ENCODE measurements around the gene VDR.

The VDR gene

GRCh38 chr12:47797441-47797840 is 107.4 kb downstream of the VDR start:
- Histone ChIP-seq H3K9me2 (replicated peaks; ENCODE audit: low read depth, low read length) (no peaks in the 10 kb centered on the region), H3F3A (ENCODE audit: low read depth) (no peaks in the 10 kb centered on the region), H3K27me3 (ENCODE audit: insufficient read depth, low read length, poor library complexity, severe bottlenecking) (no peaks in the 10 kb centered on the region), H3K9ac (ENCODE audit: low read depth, low read length, poor library complexity, severe bottlenecking) (no peak overlapping the region), H3K4me1 (ENCODE audit: insufficient read depth, low read length, poor library complexity, severe bottlenecking) (peaks cover 6% of the 10 kb centered on the region), H3K4me3 (ENCODE audit: low read length, poor library complexity, severe bottlenecking) (no peak overlapping the region), H3K9me3 (ENCODE audit: insufficient read depth, low read depth, low read length) (no peaks in the 10 kb centered on the region), H4K20me1 (ENCODE audit: insufficient read depth, low read length, poor library complexity, severe bottlenecking) (peaks cover 25% of the 10 kb centered on the region), H3K79me2 (ENCODE audit: insufficient read depth, low read length) (peaks cover 36% of the 10 kb centered on the region), H3K36me3 (ENCODE audit: insufficient read depth, low read length) (peaks cover 72% of the 10 kb centered on the region; the same call in 1 of the 2 replicates), H3K4me2 (ENCODE audit: low read depth, low read length, poor library complexity, severe bottlenecking) (no peak overlapping the region), H2AFZ (ENCODE audit: low read length) (no peak overlapping the region)
- TF ChIP-seq CTCF (conservative IDR thresholded peaks at IDR 0.05; ENCODE audit: low read length) (peak; percentile 66), EZH2phosphoT487 (IDR thresholded peaks at IDR 0.05; ENCODE audit: borderline replicate concordance) (no peak)

GRCh38 chr12:47795814-47796411 is 108.9 kb downstream of the VDR start:
- Histone ChIP-seq H3K9me3 (ENCODE audit: insufficient read depth, low read depth, low read length) (no peaks in the 10 kb centered on the region), H4K20me1 (ENCODE audit: insufficient read depth, low read length, poor library complexity, severe bottlenecking) (peaks cover 11% of the 10 kb centered on the region), H3K27me3 (ENCODE audit: insufficient read depth, low read length, poor library complexity, severe bottlenecking) (no peaks in the 10 kb centered on the region)

GRCh38 chr12:47795121-47795813 is 109.5 kb downstream of the VDR start:
- TF ChIP-seq CTCF (conservative IDR thresholded peaks at IDR 0.05; ENCODE audit: low read length) (no peak), EZH2phosphoT487 (IDR thresholded peaks at IDR 0.05; ENCODE audit: borderline replicate concordance) (no peak)
- Histone ChIP-seq H3K27me3 (ENCODE audit: insufficient read depth, low read length, poor library complexity, severe bottlenecking) (no peaks in the 10 kb centered on the region), H3K9me3 (ENCODE audit: insufficient read depth, low read depth, low read length) (no peaks in the 10 kb centered on the region), H3K79me2 (ENCODE audit: insufficient read depth, low read length) (peaks cover 15% of the 10 kb centered on the region; the same call in 1 of the 2 replicates), H3F3A (ENCODE audit: low read depth) (no peaks in the 10 kb centered on the region), H3K9me2 (replicated peaks; ENCODE audit: low read depth, low read length) (no peaks in the 10 kb centered on the region), H2AFZ (ENCODE audit: low read length) (no peak overlapping the region), H3K9ac (ENCODE audit: low read depth, low read length, poor library complexity, severe bottlenecking) (no peak overlapping the region), H4K20me1 (ENCODE audit: insufficient read depth, low read length, poor library complexity, severe bottlenecking) (peaks cover 10% of the 10 kb centered on the region), H3K4me3 (ENCODE audit: low read length, poor library complexity, severe bottlenecking) (no peak overlapping the region), H3K36me3 (ENCODE audit: insufficient read depth, low read length) (peaks cover 79% of the 10 kb centered on the region; the same call in 1 of the 2 replicates), H3K4me2 (ENCODE audit: low read depth, low read length, poor library complexity, severe bottlenecking) (no peak overlapping the region), H3K4me1 (ENCODE audit: insufficient read depth, low read length, poor library complexity, severe bottlenecking) (no peaks in the 10 kb centered on the region)

More at GRCh38 chr12:47795814-47796411, 108.9 kb downstream of the VDR start:
- Histone ChIP-seq H3K9ac (ENCODE audit: low read depth, low read length, poor library complexity, severe bottlenecking) (no peak overlapping the region), H2AFZ (ENCODE audit: low read length) (no peak overlapping the region), H3K9me2 (replicated peaks; ENCODE audit: low read depth, low read length) (no peaks in the 10 kb centered on the region), H3K79me2 (ENCODE audit: insufficient read depth, low read length) (peaks cover 21% of the 10 kb centered on the region; the same call in 1 of the 2 replicates), H3K4me2 (ENCODE audit: low read depth, low read length, poor library complexity, severe bottlenecking) (no peak overlapping the region), H3F3A (ENCODE audit: low read depth) (no peaks in the 10 kb centered on the region), H3K4me1 (ENCODE audit: insufficient read depth, low read length, poor library complexity, severe bottlenecking) (no peaks in the 10 kb centered on the region), H3K4me3 (ENCODE audit: low read length, poor library complexity, severe bottlenecking) (no peak overlapping the region), H3K36me3 (ENCODE audit: insufficient read depth, low read length) (peaks cover 78% of the 10 kb centered on the region; the same call in 1 of the 2 replicates)
- TF ChIP-seq CTCF (conservative IDR thresholded peaks at IDR 0.05; ENCODE audit: low read length) (no peak), EZH2phosphoT487 (IDR thresholded peaks at IDR 0.05; ENCODE audit: borderline replicate concordance) (no peak)

All from Loucy (cell line).